Measurements from ENCODE around the gene MARK2. TPM values are rescaled to one million over a fixed set of nuclear protein-coding genes. Genes with fewer than 3 reads are reported as not detected.

MARK2 gene
- total and polyA plus RNA-seq, 8 donors, result 11.7 to 30.8 (median 21.1) TPM

DNA sequence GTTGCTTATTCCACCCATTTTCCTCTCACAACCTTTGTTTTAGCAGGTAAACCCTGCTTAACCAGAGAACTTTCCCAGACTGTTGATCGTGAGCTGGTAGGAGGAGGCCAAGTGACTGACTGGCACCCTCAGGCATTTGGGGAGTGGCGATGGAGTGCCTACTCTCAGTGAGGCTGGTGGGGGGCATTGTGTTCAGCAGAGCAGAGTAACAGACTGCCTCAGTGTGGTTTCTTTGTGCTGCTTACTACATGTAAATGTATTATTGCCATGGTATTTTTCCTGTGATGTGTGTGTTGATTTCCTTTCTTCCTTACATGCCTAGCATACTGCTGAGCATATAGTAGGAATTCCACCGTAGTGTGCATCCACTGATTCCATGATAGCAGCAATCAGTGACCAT is 2.6 kb downstream of the MARK2 start:
- 6 to 10% methylated on average over 3 of the region's 3 CpGs for WGBS, 2 donors
- H3K27ac ChIP-seq, result peak overlapping the region in 3 of 4 donors; percentile 17 to 85 (median 80)

DNA sequence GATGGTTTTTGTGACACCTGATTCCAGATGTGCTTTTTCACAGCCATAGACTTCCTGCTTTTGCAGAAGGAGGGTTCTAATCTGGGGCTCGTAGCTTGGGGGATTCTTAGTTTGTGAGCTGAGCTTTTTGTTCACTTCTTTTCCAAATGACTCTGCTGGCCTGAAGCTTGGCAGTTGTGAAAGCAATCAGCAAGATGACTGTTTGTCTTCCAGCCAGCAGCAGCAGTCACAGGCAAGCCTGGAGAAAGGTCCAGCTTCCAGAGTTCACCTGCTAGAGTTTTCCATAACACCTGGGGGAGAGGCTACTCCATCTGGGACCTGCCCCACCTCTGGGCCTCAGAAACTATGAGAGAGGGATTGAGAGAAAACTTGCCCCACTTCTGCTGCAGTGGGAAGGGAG is 4.1 kb downstream of the MARK2 start:
- ATAC-seq, result no peak
- DNase-seq, result peak in 3 of 6 donors; percentile 40 to 54 (median 46)

More for the DNA sequence above, 2.6 kb downstream of the MARK2 start:
- Histone ChIP-seq H3K4me1 (peaks cover 40 to 71% (median 63%) of the 10 kb centered on the region in 3 donors), H3K4me3 (peak overlapping the region in 2 of 4 donors; percentile 58 to 89), H3K9me3 (no peaks in the 10 kb centered on the region), H3K27me3 (no peaks in the 10 kb centered on the region), H3K36me3 (no peaks in the 10 kb centered on the region)
- intact Hi-C loops (cut with DNase I), result loop anchor here in 1 of 3 donors (5.0 kb wide), 1 partner anchor 46 kb away; no protein-coding TSS in a partner anchor
- DNase-seq, result no peak
- FAIRE-seq, result no peak
- TF ChIP-seq, protein P1, sequence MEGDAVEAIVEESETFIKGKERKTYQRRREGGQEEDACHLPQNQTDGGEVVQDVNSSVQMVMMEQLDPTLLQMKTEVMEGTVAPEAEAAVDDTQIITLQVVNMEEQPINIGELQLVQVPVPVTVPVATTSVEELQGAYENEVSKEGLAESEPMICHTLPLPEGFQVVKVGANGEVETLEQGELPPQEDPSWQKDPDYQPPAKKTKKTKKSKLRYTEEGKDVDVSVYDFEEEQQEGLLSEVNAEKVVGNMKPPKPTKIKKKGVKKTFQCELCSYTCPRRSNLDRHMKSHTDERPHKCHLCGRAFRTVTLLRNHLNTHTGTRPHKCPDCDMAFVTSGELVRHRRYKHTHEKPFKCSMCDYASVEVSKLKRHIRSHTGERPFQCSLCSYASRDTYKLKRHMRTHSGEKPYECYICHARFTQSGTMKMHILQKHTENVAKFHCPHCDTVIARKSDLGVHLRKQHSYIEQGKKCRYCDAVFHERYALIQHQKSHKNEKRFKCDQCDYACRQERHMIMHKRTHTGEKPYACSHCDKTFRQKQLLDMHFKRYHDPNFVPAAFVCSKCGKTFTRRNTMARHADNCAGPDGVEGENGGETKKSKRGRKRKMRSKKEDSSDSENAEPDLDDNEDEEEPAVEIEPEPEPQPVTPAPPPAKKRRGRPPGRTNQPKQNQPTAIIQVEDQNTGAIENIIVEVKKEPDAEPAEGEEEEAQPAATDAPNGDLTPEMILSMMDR (IDR thresholded peaks at IDR 0.05), result no peak
- no peak for ATAC-seq

DNA sequence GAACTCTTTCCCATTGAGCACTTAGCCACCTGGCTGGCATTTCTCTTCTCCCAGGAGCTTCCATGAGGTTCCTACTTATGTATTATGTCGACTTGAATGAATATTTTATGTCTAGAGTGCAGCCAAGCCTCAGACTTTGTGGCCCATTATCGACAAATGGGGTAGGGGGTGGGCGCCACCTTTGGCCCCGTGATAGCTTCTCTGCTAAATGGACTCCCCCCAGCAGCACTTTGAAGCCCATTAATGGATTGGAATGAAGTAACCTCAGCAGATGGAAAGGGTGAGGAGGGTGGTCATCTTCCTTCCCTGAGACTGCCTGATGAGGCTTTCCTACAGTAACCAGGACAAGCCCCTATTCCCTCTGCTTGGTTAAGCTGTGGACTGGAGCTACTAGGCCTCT is 5.9 kb downstream of the MARK2 start:
- no peaks in the 10 kb centered on the region for H3K27me3 ChIP-seq
- no peak for DNase-seq
- no peaks in the 10 kb centered on the region for H3K36me3 ChIP-seq
- ATAC-seq, result no peak
- no peak for FAIRE-seq
- H3K4me1 ChIP-seq, result peaks cover 60 to 87% (median 83%) of the 10 kb centered on the region in 3 donors
- H3K9me3 ChIP-seq, result no peaks in the 10 kb centered on the region
- TF ChIP-seq, protein P1 (IDR thresholded peaks at IDR 0.05), result no peak
- WGBS, 2 donors, result 72 to 74% methylated on average over 4 of the region's 4 CpGs
- H3K27ac ChIP-seq, result peak overlapping the region in 2 of 4 donors; percentile 52 to 85
- intact Hi-C loops (cut with DNase I), result loop anchor here in 1 of 3 donors (5.0 kb wide), 1 partner anchor 42 kb away; no protein-coding TSS in a partner anchor
- no peak overlapping the region for H3K4me3 ChIP-seq

More for the DNA sequence above, 4.1 kb downstream of the MARK2 start:
- no peaks in the 10 kb centered on the region for H3K36me3 ChIP-seq
- no peaks in the 10 kb centered on the region for H3K9me3 ChIP-seq
- H3K4me1 ChIP-seq, result peaks cover 46 to 75% (median 74%) of the 10 kb centered on the region in 3 donors
- WGBS, 2 donors, result 4 to 8% methylated on average over 1 of the region's 1 CpG
- peak overlapping the region in 1 of 4 donors; percentile 24 for H3K4me3 ChIP-seq
- intact Hi-C loops (cut with DNase I), result loop anchor here in 1 of 3 donors (5.0 kb wide), 1 partner anchor 44 kb away; no protein-coding TSS in a partner anchor
- no peaks in the 10 kb centered on the region for H3K27me3 ChIP-seq
- H3K27ac ChIP-seq, result peak overlapping the region in 3 of 4 donors; percentile 17 to 85 (median 80)
- no peak for FAIRE-seq
- TF ChIP-seq, protein P1 (IDR thresholded peaks at IDR 0.05), result no peak

DNA sequence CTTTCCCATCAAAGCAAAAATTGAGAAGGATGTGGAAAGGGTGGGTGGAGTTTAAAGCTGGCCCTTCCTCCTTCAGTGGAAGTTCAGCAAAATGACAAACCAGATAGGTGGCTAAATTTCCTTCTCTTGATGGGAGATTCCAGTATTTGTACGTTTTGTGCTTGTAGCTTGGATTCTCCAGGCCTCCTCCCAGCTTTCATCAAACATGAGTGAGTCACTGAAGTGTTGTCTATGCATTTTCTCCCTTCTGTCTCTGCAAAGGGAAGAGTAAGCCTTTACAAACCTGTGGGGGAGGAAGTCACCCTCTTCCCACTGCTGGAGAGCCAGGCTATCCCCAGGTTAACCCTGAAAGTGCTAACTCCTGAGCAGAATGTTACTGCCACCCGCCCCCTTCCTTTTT is 6.4 kb downstream of the MARK2 start:
- Histone ChIP-seq H3K36me3 (no peaks in the 10 kb centered on the region), H3K27ac (peak overlapping the region in 2 of 4 donors; percentile 52 to 85), H3K4me3 (no peak overlapping the region), H3K27me3 (no peaks in the 10 kb centered on the region), H3K9me3 (no peaks in the 10 kb centered on the region), H3K4me1 (peaks cover 62 to 90% (median 84%) of the 10 kb centered on the region in 3 donors)
- TF ChIP-seq, protein P1 (IDR thresholded peaks at IDR 0.05), result no peak
- intact Hi-C loops (cut with DNase I), result no loop called here
- ATAC-seq, result peak in 1 of 4 donors; percentile 2
- no peak for DNase-seq
- no peak for FAIRE-seq
- WGBS, 2 donors, result 44 to 46% methylated on average over 2 of the region's 2 CpGs

DNA sequence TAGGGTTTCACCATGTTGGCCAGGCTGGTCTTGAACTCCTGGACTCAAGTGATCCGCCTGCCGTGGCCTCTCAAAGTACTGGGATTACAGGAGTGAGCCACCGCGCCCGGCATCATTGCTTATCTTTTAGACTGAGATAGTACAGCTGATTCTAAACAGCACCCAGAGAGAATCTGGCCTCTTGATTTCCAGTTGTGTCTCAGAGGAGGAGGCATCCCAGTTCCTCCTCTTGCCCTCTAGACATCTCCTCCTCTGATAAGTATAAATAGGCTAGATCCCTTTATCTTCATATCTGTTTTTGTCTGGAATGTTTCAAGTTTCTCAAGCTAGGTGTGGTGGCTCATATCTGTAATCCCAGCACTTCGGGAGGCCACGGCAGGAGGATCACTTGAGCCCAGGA is 7.0 kb downstream of the MARK2 start:
- ATAC-seq, result no peak
- Histone ChIP-seq H3K4me3 (no peak overlapping the region), H3K36me3 (no peaks in the 10 kb centered on the region), H3K27me3 (no peaks in the 10 kb centered on the region), H3K27ac (peak overlapping the region in 2 of 4 donors; percentile 52 to 85), H3K4me1 (peaks cover 67 to 93% (median 88%) of the 10 kb centered on the region in 3 donors), H3K9me3 (no peaks in the 10 kb centered on the region)
- FAIRE-seq, result no peak
- intact Hi-C loops (cut with DNase I), result no loop called here
- 49 to 63% methylated on average over 7 of the region's 7 CpGs for WGBS, 2 donors
- DNase-seq, result no peak
- TF ChIP-seq, protein P1 (IDR thresholded peaks at IDR 0.05), result no peak

Data from pancreas (tissue), 10 donors.